CD4-positive, alpha-beta T cell treated with Interleukin-10 for 1 hour (primary cell): ENCODE results near the gene SNRPD3.
"Not testable (repeated sequence)": the region's sequence is repeated elsewhere in the genome, so short reads cannot be mapped to it uniquely, and the experiment has no call there.

Experiments used
- DNase-seq: peaks from one replicate; pipeline ENCODE4 v3.0.0-alpha.2; 2020

The SNRPD3 gene

GRCh38 chr22:24535348-24535747 is 20.5 kb upstream of the SNRPD3 start:
- DNase-seq, result no peak

- no peak for DNase-seq
Observed at GRCh38 chr22:24536089-24536488, 19.7 kb upstream of the SNRPD3 start.

- DNase-seq, result no peak
Observed at GRCh38 chr22:24540470-24540869, 15.3 kb upstream of the SNRPD3 start.

GRCh38 chr22:24541681-24542515 is 13.9 kb upstream of the SNRPD3 start:
- no peak for DNase-seq

- no peak for DNase-seq
Observed at GRCh38 chr22:24542641-24543040, 13.2 kb upstream of the SNRPD3 start.

GRCh38 chr22:24543185-24543601 is 12.6 kb upstream of the SNRPD3 start:
- no peak for DNase-seq

- DNase-seq, result no peak
Observed at GRCh38 chr22:24543679-24544243, 12.0 kb upstream of the SNRPD3 start.

- no peak for DNase-seq
Observed at GRCh38 chr22:24548812-24549211, 7.0 kb upstream of the SNRPD3 start.

GRCh38 chr22:24550028-24550901 is 5.5 kb upstream of the SNRPD3 start:
- DNase-seq, result no peak

- DNase-seq, result no peak
Observed at GRCh38 chr22:24550902-24551435, 4.8 kb upstream of the SNRPD3 start.

- not testable (repeated sequence) for DNase-seq
Observed at GRCh38 chr22:24552503-24553286, 3.1 kb upstream of the SNRPD3 start.

GRCh38 chr22:24553597-24554312 is 2.0 kb upstream of the SNRPD3 start:
- no peak for DNase-seq

GRCh38 chr22:24554313-24555164 is 1.3 kb upstream of the SNRPD3 start, which contains the start of gene GUCD1:
Gene GUCD1 (minus strand): TSS chr22:24555138. CDS start chr22:24554991, 147 bp downstream.
- peak; percentile 32 for DNase-seq

GRCh38 chr22:24559471-24559870 is 3.7 kb downstream of the SNRPD3 start:
- DNase-seq, result no peak

GRCh38 chr22:24563246-24563645 is 7.4 kb downstream of the SNRPD3 start:
- no peak for DNase-seq

GRCh38 chr22:24564376-24565058 is 8.7 kb downstream of the SNRPD3 start:
- DNase-seq, result no peak

GRCh38 chr22:24565077-24565476 is 9.3 kb downstream of the SNRPD3 start:
- no peak for DNase-seq

- no peak for DNase-seq
Observed at GRCh38 chr22:24566899-24567511, 11.2 kb downstream of the SNRPD3 start.

- DNase-seq, result no peak
Observed at GRCh38 chr22:24567668-24568067, 11.9 kb downstream of the SNRPD3 start.

- no peak for DNase-seq
Observed at GRCh38 chr22:24571266-24571665, 15.5 kb downstream of the SNRPD3 start.
